ENCODE results near the gene ANKRD63.

DNA sequence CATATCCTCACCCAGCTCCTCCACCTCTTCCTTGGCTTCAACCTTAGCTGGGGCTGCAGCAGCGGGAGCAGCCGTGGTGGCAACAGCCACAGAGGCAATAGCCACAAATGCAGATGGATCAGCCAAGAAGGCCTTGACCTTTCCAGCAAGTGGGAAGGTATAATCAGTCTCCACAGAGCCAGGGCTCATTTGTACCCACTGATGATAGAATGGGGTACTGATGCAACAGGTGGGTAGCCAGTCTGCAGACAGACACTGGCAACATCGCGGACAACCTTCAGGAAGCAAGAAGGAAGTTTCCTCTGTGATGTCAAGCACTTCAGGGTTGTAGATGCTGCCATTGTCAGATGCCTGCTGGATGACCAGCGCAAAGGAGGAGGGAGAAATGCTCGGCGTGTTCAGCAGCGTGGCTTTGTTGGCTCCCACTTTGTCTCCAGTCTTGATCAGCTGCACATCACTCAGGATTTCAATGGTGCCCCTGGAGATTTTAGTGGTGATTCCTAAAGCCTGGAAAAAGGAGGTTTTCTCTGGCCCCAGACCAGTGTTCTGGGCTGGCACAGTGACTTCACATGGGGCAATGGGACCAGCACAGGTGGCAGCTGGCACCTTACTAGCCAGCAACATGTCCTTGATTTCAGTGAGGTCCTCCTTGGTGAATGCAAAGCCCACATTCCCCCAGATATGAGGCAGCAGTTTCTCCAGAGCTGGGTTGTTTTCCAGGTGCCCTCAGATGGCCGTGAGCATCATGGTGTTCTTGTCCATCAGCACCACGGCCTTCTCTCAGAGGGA is 29.7 kb upstream of the ANKRD63 start:
- no peak for TF ChIP-seq EZH2 (optimal IDR thresholded peaks at IDR 0.05; ENCODE audit: low read depth, low read length)
- TF ChIP-seq, protein P1, sequence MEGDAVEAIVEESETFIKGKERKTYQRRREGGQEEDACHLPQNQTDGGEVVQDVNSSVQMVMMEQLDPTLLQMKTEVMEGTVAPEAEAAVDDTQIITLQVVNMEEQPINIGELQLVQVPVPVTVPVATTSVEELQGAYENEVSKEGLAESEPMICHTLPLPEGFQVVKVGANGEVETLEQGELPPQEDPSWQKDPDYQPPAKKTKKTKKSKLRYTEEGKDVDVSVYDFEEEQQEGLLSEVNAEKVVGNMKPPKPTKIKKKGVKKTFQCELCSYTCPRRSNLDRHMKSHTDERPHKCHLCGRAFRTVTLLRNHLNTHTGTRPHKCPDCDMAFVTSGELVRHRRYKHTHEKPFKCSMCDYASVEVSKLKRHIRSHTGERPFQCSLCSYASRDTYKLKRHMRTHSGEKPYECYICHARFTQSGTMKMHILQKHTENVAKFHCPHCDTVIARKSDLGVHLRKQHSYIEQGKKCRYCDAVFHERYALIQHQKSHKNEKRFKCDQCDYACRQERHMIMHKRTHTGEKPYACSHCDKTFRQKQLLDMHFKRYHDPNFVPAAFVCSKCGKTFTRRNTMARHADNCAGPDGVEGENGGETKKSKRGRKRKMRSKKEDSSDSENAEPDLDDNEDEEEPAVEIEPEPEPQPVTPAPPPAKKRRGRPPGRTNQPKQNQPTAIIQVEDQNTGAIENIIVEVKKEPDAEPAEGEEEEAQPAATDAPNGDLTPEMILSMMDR (IDR thresholded peaks at IDR 0.05; ENCODE audit: low read length): no peak
